Ascending aorta (tissue), 2 donors: ENCODE data around the gene DNAAF3. TPM values are rescaled to one million over a fixed set of nuclear protein-coding genes. Genes with fewer than 3 reads are reported as not detected.
A peak's percentile ranks its signal among the peaks of the same experiment; 100 is the strongest.

Source experiments
- DNase-seq, 2 donors: peaks; one replicate each; pipeline ENCODE4 v3.0.0-alpha.2; 2019; ENCODE audit warnings: low spot score in 2 of 2
- H3K27ac ChIP-seq, 2 donors: fragments of 200-600 bp; sonication (generic); one replicate each; pipeline ENCODE4 v1.5.1; 2016 to 2017; ENCODE audit warnings: mild to moderate bottlenecking in 1 of 2
- H3K27me3 ChIP-seq: fragments of 200-600 bp; sonication (generic); one replicate; pipeline ENCODE4 v1.5.1; 2017
- H3K36me3 ChIP-seq, 2 donors: fragments of 200-600 bp; sonication (generic); one replicate each; pipeline ENCODE4 v1.5.1; 2016
- H3K4me1 ChIP-seq, 2 donors: fragments of 200-600 bp; sonication (generic); one replicate each; pipeline ENCODE4 v1.5.1; 2016 to 2017; ENCODE audit warnings: mild to moderate bottlenecking in 1 of 2
- H3K4me3 ChIP-seq, 2 donors: fragments of 200-600 bp; sonication (generic); one replicate each; pipeline ENCODE4 v1.5.1; 2016 to 2017; ENCODE audit warnings: mild to moderate bottlenecking in 1 of 2
- H3K9me3 ChIP-seq, 2 donors: fragments of 200-600 bp; sonication (generic); one replicate each; pipeline ENCODE4 v1.5.1; 2016
- intact Hi-C: fragments of 100-400 bp; cut with DNase I; formaldehyde crosslinking; loops from one replicate; pipeline ENCODE4 v1.15.1; 2023
- total RNA-seq: library from RNA; depleted of rRNA; stranded (reverse); fragments of >200 nt; gene quantifications from one replicate; pipeline ENCODE4 v1.1.0, GENCODE V29; 2016
- TF ChIP-seq, protein P1 (sequence below), 3 experiments: fragments of 200-600 bp in 2 of 3; fragments of 450-650 bp in 1 of 3; sonication (generic) in 2 of 3; IDR thresholded peaks; one replicate each; pipeline ENCODE4 v1.5.1; 2016 to 2019; ENCODE audit warnings: antibody characterized with exemption in 3 of 3, mild to moderate bottlenecking in 1 of 3, moderate library complexity in 1 of 3

Gene DNAAF3
- total RNA-seq, 1 donor from 2014 or later, result not detected

DNA sequence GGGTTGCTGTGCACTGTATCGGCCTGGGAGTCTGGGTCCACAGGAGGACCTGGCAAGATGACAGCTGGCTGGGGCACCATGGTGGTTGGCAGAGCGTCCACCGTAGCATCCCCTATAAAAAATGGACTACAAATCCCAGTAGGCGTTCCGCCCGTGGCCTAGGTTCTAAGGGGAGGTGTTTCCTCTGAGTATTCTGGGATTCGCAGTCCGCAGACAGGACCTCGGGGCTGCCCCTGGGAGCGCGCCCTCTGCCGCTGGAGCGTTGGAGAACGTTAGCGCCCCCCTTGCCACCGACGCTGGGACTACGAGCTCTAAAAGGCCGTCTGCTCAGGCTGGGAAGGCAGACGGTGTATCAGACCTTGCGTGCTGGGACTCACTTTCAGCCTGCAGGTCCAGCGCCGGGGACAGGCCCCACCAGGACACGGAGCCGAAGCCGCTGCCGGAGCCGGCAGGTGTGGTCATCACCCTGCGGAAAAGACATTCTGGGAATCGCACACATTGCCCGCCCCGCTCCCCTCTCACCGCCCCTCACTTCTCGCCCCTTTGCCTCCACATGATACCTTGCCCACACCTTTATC lies 372 bp downstream of the DNAAF3 start:
- Histone ChIP-seq H3K4me3 (peak overlapping the region; percentile 34 to 47), H3K9me3 (no peaks in the 10 kb centered on the region), H3K4me1 (no peaks in the 10 kb centered on the region), H3K27me3 (peaks cover 39% of the 10 kb centered on the region), H3K27ac (no peak overlapping the region), H3K36me3 (no peaks in the 10 kb centered on the region)
- peak in 1 of 2 donors; percentile 72 for DNase-seq
- TF ChIP-seq, protein P1, sequence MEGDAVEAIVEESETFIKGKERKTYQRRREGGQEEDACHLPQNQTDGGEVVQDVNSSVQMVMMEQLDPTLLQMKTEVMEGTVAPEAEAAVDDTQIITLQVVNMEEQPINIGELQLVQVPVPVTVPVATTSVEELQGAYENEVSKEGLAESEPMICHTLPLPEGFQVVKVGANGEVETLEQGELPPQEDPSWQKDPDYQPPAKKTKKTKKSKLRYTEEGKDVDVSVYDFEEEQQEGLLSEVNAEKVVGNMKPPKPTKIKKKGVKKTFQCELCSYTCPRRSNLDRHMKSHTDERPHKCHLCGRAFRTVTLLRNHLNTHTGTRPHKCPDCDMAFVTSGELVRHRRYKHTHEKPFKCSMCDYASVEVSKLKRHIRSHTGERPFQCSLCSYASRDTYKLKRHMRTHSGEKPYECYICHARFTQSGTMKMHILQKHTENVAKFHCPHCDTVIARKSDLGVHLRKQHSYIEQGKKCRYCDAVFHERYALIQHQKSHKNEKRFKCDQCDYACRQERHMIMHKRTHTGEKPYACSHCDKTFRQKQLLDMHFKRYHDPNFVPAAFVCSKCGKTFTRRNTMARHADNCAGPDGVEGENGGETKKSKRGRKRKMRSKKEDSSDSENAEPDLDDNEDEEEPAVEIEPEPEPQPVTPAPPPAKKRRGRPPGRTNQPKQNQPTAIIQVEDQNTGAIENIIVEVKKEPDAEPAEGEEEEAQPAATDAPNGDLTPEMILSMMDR (IDR thresholded peaks at IDR 0.05), result peak in 1 of 3 experiments; percentile 5
- intact Hi-C loops, result no loop called here

GRCh38 chr19:55161571-55162322 lies 4.7 kb downstream of the DNAAF3 start:
- H3K4me3 ChIP-seq, result no peak overlapping the region
- TF ChIP-seq, protein P1 (IDR thresholded peaks at IDR 0.05), result no peak
- intact Hi-C loops, result no loop called here
- peaks cover 30% of the 10 kb centered on the region for H3K27me3 ChIP-seq
- H3K27ac ChIP-seq, result no peak overlapping the region
- no peak for DNase-seq
- H3K36me3 ChIP-seq, result no peaks in the 10 kb centered on the region
- H3K4me1 ChIP-seq, result no peaks in the 10 kb centered on the region
- H3K9me3 ChIP-seq, result no peaks in the 10 kb centered on the region

- H3K4me3 ChIP-seq, result no peak overlapping the region
- TF ChIP-seq, protein P1 (IDR thresholded peaks at IDR 0.05), result no peak
- peaks cover 26% of the 10 kb centered on the region for H3K27me3 ChIP-seq
- no peak for DNase-seq
- no peaks in the 10 kb centered on the region for H3K9me3 ChIP-seq
- H3K4me1 ChIP-seq, result no peaks in the 10 kb centered on the region
- no peak overlapping the region for H3K27ac ChIP-seq
- intact Hi-C loops, result no loop called here
- no peaks in the 10 kb centered on the region for H3K36me3 ChIP-seq
Observed at GRCh38 chr19:55160986-55161365, 5.4 kb downstream of the DNAAF3 start.

DNA sequence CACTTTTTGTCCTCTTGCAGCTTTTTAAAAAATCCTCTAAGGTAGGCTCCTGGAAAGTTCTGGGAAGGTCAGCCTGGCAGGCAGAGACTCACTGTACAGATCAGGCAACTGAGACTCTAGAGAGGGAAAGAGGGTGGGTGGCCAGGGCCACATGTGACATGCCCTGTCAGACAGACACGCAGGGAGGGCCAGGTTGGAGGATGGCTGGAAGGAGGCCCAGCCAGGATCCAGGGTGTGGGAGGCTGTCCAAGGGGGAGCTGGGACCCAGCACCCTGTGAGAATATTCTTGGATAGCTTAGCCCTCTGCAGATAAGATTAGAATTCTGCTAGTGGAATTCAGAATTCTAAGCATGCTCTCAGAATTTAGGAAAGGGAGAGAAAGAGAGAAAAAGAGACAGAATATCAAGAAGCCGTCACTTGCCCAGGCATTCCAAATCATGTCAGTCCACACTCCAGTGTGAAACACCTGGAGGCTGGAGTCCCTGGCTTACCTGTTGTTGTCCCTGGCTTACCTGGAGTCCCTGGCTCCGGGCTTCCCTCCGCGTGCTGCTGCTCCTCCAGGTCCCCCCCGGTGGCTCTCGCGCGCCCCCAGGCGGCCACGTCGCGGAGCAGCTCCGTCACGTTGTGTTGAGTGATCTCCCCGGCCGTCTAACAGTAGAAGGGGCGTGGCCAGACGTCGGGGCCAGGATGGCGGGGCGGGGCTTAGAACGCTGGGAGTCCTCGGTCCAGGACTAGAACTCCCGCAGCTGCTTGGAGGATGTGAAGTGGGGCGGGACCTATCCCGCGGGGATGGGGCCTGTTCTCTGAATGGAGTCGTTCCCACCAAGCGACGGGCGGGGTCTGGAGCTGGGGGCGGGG lies 6.1 kb downstream of the DNAAF3 start:
- TF ChIP-seq, protein P1 (IDR thresholded peaks at IDR 0.05), result peak; percentile 49 to 70 (median 64)
- H3K4me1 ChIP-seq, result no peaks in the 10 kb centered on the region
- H3K36me3 ChIP-seq, result no peaks in the 10 kb centered on the region
- DNase-seq, result peak; percentile 25 to 86
- H3K27ac ChIP-seq, result no peak overlapping the region
- H3K27me3 ChIP-seq, result peaks cover 27% of the 10 kb centered on the region
- H3K9me3 ChIP-seq, result no peaks in the 10 kb centered on the region
- intact Hi-C loops, result no loop called here
- no peak overlapping the region for H3K4me3 ChIP-seq

GRCh38 chr19:55158848-55159749 lies 7.3 kb downstream of the DNAAF3 start:
- Histone ChIP-seq H3K36me3 (no peaks in the 10 kb centered on the region), H3K4me3 (no peak overlapping the region), H3K27ac (no peak overlapping the region), H3K9me3 (no peaks in the 10 kb centered on the region), H3K27me3 (peaks cover 32% of the 10 kb centered on the region), H3K4me1 (no peaks in the 10 kb centered on the region)
- DNase-seq, result no peak
- TF ChIP-seq, protein P1 (IDR thresholded peaks at IDR 0.05), result no peak
- intact Hi-C loops, result no loop called here
